HG03575 (cell line): Measurements from ENCODE around the gene PLIN4.
"Not testable (repeated sequence)": the region's sequence is repeated elsewhere in the genome, so short reads cannot be mapped to it uniquely, and the experiment has no call there.

Experiments used
- ATAC-seq: cut with Tn5 transposase; IDR thresholded peaks from one replicate; pipeline ENCODE4 v1.9.1; 2021; ENCODE audit not compliant: unreplicated experiment, insufficient number of reproducible peaks, low FRiP score; ENCODE audit errors: extremely low read depth

Gene PLIN4

GRCh38 chr19:4528843-4529242, 10.6 kb upstream of the PLIN4 start:
- no peak for ATAC-seq

- ATAC-seq = not testable (repeated sequence)
Measured at GRCh38 chr19:4527377-4527776, 9.1 kb upstream of the PLIN4 start.

- no peak for ATAC-seq
Measured at GRCh38 chr19:4525563-4526002, 7.3 kb upstream of the PLIN4 start.

GRCh38 chr19:4524808-4525562, 6.7 kb upstream of the PLIN4 start:
- no peak for ATAC-seq

- ATAC-seq = no peak
Measured at GRCh38 chr19:4523306-4524110, 5.2 kb upstream of the PLIN4 start.

GRCh38 chr19:4522291-4523002, 4.2 kb upstream of the PLIN4 start:
- no peak for ATAC-seq

GRCh38 chr19:4521888-4522242, 3.6 kb upstream of the PLIN4 start:
- no peak for ATAC-seq

- ATAC-seq = no peak
Measured at GRCh38 chr19:4521170-4521887, 3.0 kb upstream of the PLIN4 start.

- ATAC-seq = no peak
Measured at GRCh38 chr19:4519521-4520277, 1.4 kb upstream of the PLIN4 start.

- no peak for ATAC-seq
Measured at GRCh38 chr19:4519172-4519496, 848 bp upstream of the PLIN4 start.

- ATAC-seq = no peak
Measured at GRCh38 chr19:4517451-4518057, 732 bp downstream of the PLIN4 start.

GRCh38 chr19:4516939-4517300, 1.4 kb downstream of the PLIN4 start:
- no peak for ATAC-seq

GRCh38 chr19:4516199-4516938, 1.9 kb downstream of the PLIN4 start:
- no peak for ATAC-seq

- ATAC-seq = no peak
Measured at GRCh38 chr19:4515732-4516131, 2.6 kb downstream of the PLIN4 start.

GRCh38 chr19:4513248-4513647, 5.0 kb downstream of the PLIN4 start:
- ATAC-seq = no peak

GRCh38 chr19:4512070-4512469, 6.2 kb downstream of the PLIN4 start:
- no peak for ATAC-seq

GRCh38 chr19:4511300-4512054, 6.8 kb downstream of the PLIN4 start:
- ATAC-seq = no peak
